Gastroesophageal sphincter (tissue), 4 donors: Measurements from ENCODE around the gene COL19A1. TPM values are rescaled to one million over a fixed set of nuclear protein-coding genes. Genes with fewer than 3 reads are reported as not detected.

Source experiments
- ATAC-seq: fragments of 150-250 bp; one replicate; pipeline ENCODE4 v1.9.1; 2016; ENCODE audit warnings: mild to moderate bottlenecking, moderate library complexity
- H3K27ac ChIP-seq, 4 donors: fragments of 200-600 bp; sonication (generic) in 3 of 4; 1 replicate in 3 of 4; 2 replicates in 1 of 4; pipeline ENCODE4 v1.5.1; 2016 to 2019
- H3K27me3 ChIP-seq: fragments of 200-600 bp; sonication (generic); one replicate; pipeline ENCODE4 v1.5.1; 2019
- H3K36me3 ChIP-seq, 2 donors: fragments of 200-600 bp; sonication (generic); one replicate each; pipeline ENCODE4 v1.5.1; 2019; ENCODE audit warnings: control low read depth in 1 of 2
- H3K4me1 ChIP-seq, 3 donors: fragments of 200-600 bp; sonication (generic); 1 replicate in 2 of 3; 2 replicates in 1 of 3; pipeline ENCODE4 v1.5.1; 2016 to 2019; ENCODE audit warnings: control low read depth in 2 of 3
- H3K4me3 ChIP-seq, 2 donors: fragments of 200-600 bp; sonication (generic); one replicate each; pipeline ENCODE4 v1.5.1; 2019; ENCODE audit warnings: mild to moderate bottlenecking in 1 of 2, moderate library complexity in 1 of 2
- H3K9me3 ChIP-seq, 3 donors: fragments of 200-600 bp; sonication (generic); one replicate each; pipeline ENCODE4 v1.5.1; 2017 to 2019; ENCODE audit warnings: control low read depth in 2 of 3
- EP300 ChIP-seq: sonication (generic); formaldehyde crosslinking; IDR thresholded peaks from one replicate; pipeline ENCODE4 v1.6.1; 2017; ENCODE audit warnings: antibody characterized with exemption, mild to moderate bottlenecking
- POLR2A ChIP-seq, 2 donors: fragments of 450-650 bp; IDR thresholded peaks; one replicate each; pipeline ENCODE4 v1.6.1; 2017; ENCODE audit warnings: antibody characterized with exemption in 2 of 2, mild to moderate bottlenecking in 2 of 2, moderate library complexity in 1 of 2
- POLR2AphosphoS5 ChIP-seq: sonication (generic); formaldehyde crosslinking; IDR thresholded peaks from one replicate; pipeline ENCODE4 v1.6.1; 2017; ENCODE audit warnings: antibody characterized with exemption
- WGBS, 2 donors: methylation state at CpG; one replicate each; pipeline ENCODE4 v1.1.5; 2018; ENCODE audit warnings: low coverage in 1 of 2; 5-methylcytosine and 5-hydroxymethylcytosine counted together
- total RNA-seq, 4 donors: library from RNA; depleted of rRNA; stranded (reverse); fragments of >200 nt; gene quantifications; one replicate each; pipeline ENCODE4 v1.1.0, GENCODE V29; 2016
- TF ChIP-seq, protein P1 (sequence below), 4 experiments: fragments of 200-600 bp in 2 of 4; fragments of 450-650 bp in 2 of 4; sonication (generic) in 1 of 4; IDR thresholded peaks; one replicate each; pipeline ENCODE4 v1.5.1; 2017 to 2019; ENCODE audit warnings: antibody characterized with exemption in 4 of 4, mild to moderate bottlenecking in 2 of 4, moderate library complexity in 2 of 4

The COL19A1 gene
- total RNA-seq, 4 donors from 2014 or later, result 3.7 to 15.6 (median 6.5) TPM

DNA sequence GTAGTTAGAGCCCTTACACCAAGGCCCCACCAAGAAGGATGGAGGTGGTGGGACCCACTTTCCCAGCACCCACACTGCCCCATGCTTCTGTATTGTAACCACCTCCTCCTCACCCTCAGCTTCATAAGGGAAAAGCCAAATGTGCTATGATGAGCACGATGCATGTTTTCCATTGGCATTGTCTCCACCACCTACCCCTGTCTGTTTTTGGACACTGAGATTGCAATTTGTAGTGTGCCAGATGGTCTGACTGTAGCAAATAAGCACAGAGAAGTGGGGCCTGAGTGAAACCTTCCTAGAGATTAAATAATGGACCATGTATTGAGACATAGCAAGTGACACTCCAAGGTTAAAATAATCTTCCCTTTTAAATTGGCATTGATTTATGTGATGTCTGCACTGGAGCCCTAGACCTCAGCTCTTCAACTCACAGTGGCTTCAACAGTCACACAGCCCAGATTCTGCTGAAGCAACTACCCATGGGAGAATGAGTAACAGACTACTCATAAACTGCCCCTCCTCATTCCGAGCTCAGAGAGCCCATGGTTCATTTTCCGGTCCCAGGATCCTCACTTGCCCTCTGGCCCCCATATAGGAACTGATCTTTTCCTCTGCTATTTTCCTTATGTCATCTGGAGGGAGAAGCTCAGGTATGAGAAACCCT, 258.7 kb downstream of the COL19A1 start:
- peak; percentile 36 for ATAC-seq
- no peak for TF ChIP-seq EP300
- TF ChIP-seq, protein P1, sequence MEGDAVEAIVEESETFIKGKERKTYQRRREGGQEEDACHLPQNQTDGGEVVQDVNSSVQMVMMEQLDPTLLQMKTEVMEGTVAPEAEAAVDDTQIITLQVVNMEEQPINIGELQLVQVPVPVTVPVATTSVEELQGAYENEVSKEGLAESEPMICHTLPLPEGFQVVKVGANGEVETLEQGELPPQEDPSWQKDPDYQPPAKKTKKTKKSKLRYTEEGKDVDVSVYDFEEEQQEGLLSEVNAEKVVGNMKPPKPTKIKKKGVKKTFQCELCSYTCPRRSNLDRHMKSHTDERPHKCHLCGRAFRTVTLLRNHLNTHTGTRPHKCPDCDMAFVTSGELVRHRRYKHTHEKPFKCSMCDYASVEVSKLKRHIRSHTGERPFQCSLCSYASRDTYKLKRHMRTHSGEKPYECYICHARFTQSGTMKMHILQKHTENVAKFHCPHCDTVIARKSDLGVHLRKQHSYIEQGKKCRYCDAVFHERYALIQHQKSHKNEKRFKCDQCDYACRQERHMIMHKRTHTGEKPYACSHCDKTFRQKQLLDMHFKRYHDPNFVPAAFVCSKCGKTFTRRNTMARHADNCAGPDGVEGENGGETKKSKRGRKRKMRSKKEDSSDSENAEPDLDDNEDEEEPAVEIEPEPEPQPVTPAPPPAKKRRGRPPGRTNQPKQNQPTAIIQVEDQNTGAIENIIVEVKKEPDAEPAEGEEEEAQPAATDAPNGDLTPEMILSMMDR (IDR thresholded peaks at IDR 0.05), result no peak
- no peak for TF ChIP-seq POLR2A (IDR thresholded peaks at IDR 0.05)
- TF ChIP-seq POLR2AphosphoS5, result no peak
- Histone ChIP-seq H3K27ac (no peak overlapping the region), H3K36me3 (no peaks in the 10 kb centered on the region), H3K4me3 (no peak overlapping the region), H3K27me3 (no peaks in the 10 kb centered on the region), H3K4me1 (no peaks in the 10 kb centered on the region), H3K9me3 (no peaks in the 10 kb centered on the region)
- 45 to 60% methylated on average over 1 to 3 of the region's 3 CpGs for WGBS, 2 donors

DNA sequence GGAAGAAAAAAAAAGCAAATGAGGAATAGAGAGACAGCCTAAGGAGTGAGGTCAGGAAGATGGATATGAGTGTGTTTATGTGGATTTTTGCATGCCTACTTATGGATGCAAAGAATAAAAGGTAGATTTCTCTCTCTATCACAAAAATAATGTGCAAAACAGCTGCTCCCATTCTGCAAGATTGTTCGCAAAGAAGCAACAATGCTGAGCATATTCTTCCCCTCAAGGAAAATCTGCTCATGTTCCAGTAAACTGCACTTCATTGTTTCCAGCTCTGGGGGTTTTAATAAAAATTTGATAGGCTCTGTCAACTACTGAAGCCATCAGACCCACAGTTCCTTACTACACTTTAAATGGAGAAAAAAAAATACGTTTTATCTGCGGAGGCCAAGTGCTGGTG, 259.2 kb downstream of the COL19A1 start:
- no peak overlapping the region for H3K4me3 ChIP-seq
- no peaks in the 10 kb centered on the region for H3K36me3 ChIP-seq
- H3K9me3 ChIP-seq, result no peaks in the 10 kb centered on the region
- H3K27me3 ChIP-seq, result no peaks in the 10 kb centered on the region
- H3K27ac ChIP-seq, result no peak overlapping the region
- ATAC-seq, result no peak
- no peak for TF ChIP-seq EP300
- TF ChIP-seq, protein P1 (IDR thresholded peaks at IDR 0.05), result no peak
- TF ChIP-seq POLR2A (IDR thresholded peaks at IDR 0.05), result no peak
- no peak for TF ChIP-seq POLR2AphosphoS5
- H3K4me1 ChIP-seq, result no peaks in the 10 kb centered on the region
- 79 to 80% methylated on average over 3 of the region's 3 CpGs for WGBS, 2 donors

DNA sequence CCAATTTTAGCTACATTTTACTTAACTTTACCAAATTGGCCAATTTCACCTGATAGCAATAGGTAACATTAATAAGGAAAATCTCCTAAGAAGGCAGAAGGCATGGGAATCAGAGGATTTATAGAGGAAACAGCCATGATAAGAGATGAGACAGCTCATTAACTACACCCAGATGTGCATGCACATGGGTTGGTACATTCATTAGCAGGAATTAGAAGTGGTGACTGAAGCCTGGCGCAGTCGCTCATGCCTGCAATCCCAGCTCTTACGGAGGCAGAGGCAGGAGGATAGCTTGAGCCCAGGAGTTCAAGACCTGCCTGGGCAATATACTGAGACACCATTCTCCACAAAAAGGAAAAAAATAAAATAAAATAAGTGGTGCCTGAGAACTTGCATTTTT, 263.0 kb downstream of the COL19A1 start:
- H3K27me3 ChIP-seq, result no peaks in the 10 kb centered on the region
- H3K27ac ChIP-seq, result no peak overlapping the region
- no peaks in the 10 kb centered on the region for H3K4me1 ChIP-seq
- WGBS, 2 donors, result 94% methylated on average over 3 of the region's 3 CpGs; no CpG with 5 or more reads in 1 of the 2 donors
- H3K4me3 ChIP-seq, result no peak overlapping the region
- no peak for ATAC-seq
- TF ChIP-seq, protein P1 (IDR thresholded peaks at IDR 0.05), result no peak
- no peak for TF ChIP-seq POLR2AphosphoS5
- no peak for TF ChIP-seq POLR2A (IDR thresholded peaks at IDR 0.05)
- TF ChIP-seq EP300, result no peak
- H3K36me3 ChIP-seq, result no peaks in the 10 kb centered on the region
- no peaks in the 10 kb centered on the region for H3K9me3 ChIP-seq

DNA sequence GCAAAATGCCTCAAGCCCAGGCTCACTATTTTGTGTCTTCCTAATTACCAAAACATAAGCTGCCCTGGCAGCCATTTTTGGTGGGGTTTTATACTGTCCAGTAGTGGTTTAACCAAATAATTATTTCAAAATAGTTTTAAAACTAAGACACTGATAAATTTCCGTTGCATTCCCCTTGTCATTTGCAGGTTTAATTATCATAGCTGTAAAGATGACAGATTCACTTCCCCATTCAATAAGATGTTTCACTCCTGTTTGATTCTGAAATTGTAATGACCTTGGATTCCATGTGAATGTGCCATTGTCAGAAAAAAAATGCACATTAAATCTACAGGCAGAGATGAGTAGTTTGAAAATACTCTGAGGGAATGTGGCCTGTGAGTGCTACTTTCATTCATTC, 264.5 kb downstream of the COL19A1 start:
- no peak for ATAC-seq
- no peak overlapping the region for H3K27ac ChIP-seq
- TF ChIP-seq POLR2AphosphoS5, result no peak
- no peak for TF ChIP-seq EP300
- no peak for TF ChIP-seq POLR2A (IDR thresholded peaks at IDR 0.05)
- TF ChIP-seq, protein P1 (IDR thresholded peaks at IDR 0.05), result no peak
- H3K4me3 ChIP-seq, result no peak overlapping the region
- WGBS, 2 donors, result 72% methylated on average over 1 of the region's 1 CpG; no CpG with 5 or more reads in 1 of the 2 donors
- no peaks in the 10 kb centered on the region for H3K4me1 ChIP-seq
- H3K27me3 ChIP-seq, result no peaks in the 10 kb centered on the region
- no peaks in the 10 kb centered on the region for H3K36me3 ChIP-seq
- no peaks in the 10 kb centered on the region for H3K9me3 ChIP-seq

DNA sequence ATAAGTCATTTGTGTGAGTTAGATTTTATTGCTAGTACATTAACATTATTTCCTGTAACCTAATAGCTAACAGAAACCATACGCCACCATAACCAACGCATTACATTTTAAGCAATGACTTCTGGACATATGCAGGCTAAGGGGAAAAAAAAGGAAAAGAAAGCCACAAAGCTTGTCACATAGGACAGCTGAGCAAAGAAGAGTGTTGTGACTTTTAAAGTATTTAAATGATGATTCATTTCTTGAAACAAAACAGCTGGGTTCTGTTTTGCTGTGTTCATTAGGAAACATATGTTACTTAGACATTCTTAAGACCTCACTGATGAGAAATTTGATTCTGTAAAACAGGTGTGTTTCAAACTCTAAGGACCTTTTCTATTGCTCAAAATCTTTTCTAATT, 265.2 kb downstream of the COL19A1 start:
- ATAC-seq, result no peak
- no peak for TF ChIP-seq POLR2AphosphoS5
- TF ChIP-seq, protein P1 (IDR thresholded peaks at IDR 0.05), result no peak
- TF ChIP-seq EP300, result no peak
- no peak for TF ChIP-seq POLR2A (IDR thresholded peaks at IDR 0.05)

More for the DNA sequence above, 265.2 kb downstream of the COL19A1 start:
- no peaks in the 10 kb centered on the region for H3K4me1 ChIP-seq
- H3K36me3 ChIP-seq, result no peaks in the 10 kb centered on the region
- no peak overlapping the region for H3K27ac ChIP-seq
- no peak overlapping the region for H3K4me3 ChIP-seq
- no peaks in the 10 kb centered on the region for H3K9me3 ChIP-seq
- H3K27me3 ChIP-seq, result no peaks in the 10 kb centered on the region
- 56 to 90% methylated on average over 2 of the region's 2 CpGs for WGBS, 2 donors
